ENCODE measurements around the gene ACTG1.

ACTG1 gene

GRCh38 chr17:81478119-81478518 is 34.5 kb downstream of the ACTG1 start:
- DNase-seq = no peak

DNA sequence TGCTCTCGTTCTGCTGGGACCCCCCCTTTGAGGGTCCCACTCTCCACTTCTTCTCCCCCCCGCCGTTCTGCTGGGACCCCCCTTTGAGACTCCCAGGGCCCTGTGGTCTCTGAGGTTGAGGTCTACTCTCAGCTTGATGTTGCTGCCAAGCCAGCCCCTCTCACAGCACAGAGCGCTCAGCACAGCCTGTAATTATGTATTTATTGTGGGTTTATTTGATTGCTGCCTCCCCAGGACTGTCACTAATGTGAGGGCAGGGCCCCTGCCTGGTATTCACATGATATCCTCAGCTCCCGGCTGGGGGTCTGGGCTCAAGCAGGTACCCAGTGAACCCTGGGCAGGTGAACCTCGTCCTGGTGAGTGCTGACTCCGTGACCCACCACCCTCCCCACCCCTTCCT is 35.4 kb downstream of the ACTG1 start:
- DNase-seq = no peak

DNA sequence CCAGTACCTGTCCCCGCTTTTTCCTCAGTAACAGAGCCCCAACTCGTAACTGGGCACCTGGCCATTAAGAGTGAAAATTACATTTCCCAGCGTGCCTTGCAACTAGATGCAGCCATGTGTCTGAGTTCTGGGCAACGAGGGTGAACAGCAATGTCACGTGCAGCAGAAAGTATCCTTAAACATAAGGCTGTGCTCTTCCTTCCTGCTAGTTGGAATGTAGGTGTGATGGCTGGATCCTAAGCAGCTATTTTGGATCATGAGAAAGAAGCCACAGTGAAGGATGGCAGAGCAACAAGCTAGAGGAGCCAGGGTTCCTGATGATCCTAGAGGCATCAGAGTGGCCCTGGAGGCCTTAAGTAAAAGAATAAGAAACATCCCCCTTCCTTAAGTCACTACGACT is 36.0 kb downstream of the ACTG1 start:
- no peak for DNase-seq

DNA sequence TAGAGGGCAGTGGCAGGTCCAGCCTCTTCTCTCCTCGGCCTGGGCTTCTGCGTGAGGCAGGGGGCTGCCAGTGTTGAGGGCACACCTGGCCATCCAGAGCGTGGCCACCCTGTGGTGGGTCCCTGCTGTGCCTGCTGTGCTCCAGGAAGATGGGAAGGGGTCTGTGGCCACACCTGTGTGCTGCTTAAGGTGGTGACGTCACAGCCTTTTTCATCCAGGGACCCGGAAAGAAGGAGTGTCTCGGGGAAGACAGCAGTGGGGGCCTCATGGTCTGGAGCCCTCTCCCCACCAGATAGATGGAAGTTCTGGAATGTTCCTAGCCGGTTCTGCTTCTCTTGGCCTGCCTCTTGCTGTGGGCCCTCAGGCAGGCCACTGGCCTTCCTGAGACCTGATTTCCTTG is 36.5 kb downstream of the ACTG1 start:
- no peak for DNase-seq

- DNase-seq = no peak
Observed at GRCh38 chr17:81474958-81475357, 37.6 kb downstream of the ACTG1 start.

- DNase-seq = no peak
Observed at GRCh38 chr17:81473019-81473418, 39.6 kb downstream of the ACTG1 start.

DNA sequence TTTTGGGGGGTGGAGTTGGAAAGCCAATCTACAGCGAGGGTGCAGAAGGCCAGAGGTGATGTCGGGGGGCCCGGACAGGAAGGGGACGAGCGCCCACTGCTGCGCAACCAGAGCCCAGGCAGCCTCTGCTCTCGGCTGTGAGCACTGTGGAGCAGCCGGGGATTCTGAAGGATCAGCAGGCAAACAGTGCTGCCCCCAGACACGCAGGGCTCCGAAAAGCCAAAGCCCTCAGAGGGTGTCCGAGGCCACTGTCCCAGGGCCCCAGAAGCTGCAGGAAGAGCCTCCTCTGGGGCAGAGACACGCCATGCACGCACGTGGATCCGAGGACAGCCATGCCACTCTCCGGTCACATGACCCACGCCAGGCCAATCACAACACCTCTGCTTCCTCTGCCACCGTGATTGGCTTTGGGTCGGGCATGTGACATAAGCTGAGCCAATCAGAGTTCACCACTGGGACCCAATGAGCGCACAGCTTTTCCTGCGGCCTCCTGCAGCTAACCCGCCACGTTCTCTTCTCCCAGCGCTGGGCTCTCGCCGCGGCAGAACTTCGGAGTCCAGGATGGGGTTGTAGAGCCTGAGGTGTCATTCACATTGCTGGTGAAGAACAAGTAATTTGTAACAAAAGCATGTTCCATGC is 40.7 kb downstream of the ACTG1 start:
- no peak for DNase-seq

- DNase-seq = no peak
Observed at GRCh38 chr17:81470944-81471817, 41.4 kb downstream of the ACTG1 start.

GRCh38 chr17:81470270-81470943 is 42.2 kb downstream of the ACTG1 start:
- no peak for DNase-seq

DNA sequence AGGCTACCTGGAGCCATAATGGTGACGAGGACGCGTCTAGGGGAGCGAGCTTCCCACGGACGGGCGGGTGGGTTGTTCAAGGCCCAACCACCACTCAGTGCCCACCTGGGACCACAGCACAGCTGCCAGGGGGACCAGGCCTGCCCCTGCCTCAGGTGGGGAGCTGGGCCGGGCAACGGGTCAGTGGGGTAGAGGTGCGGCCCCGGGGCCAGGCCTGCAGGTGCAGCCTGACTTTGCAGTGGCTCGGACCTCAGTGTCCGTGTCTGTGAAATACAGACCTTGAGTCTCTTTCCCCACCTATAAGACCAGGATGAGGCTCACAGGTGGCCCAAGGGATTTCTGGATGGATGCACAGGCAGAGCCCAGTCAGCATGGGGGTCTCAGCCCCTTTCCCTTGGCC is 43.3 kb downstream of the ACTG1 start:
- DNase-seq = no peak

DNA sequence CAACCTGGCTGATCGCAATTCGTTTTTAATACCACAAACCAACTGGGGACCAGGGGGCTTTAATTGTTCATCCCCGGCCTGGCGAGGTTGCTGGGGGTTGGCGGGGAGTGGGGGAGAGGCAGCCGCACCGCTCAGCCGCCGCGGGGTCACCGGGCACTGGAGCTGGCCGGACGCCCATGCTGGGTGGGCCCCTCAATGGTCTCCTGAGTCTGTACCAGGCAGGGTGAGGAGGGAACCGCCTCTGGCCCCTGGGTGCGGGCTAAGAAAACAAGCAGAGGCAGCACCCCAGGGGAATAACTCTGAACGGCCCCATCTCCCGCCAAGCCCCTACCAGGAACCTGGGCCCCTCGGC is 43.9 kb downstream of the ACTG1 start:
- no peak for DNase-seq

- DNase-seq = no peak
Observed at GRCh38 chr17:81468111-81468769, 44.4 kb downstream of the ACTG1 start.

DNA sequence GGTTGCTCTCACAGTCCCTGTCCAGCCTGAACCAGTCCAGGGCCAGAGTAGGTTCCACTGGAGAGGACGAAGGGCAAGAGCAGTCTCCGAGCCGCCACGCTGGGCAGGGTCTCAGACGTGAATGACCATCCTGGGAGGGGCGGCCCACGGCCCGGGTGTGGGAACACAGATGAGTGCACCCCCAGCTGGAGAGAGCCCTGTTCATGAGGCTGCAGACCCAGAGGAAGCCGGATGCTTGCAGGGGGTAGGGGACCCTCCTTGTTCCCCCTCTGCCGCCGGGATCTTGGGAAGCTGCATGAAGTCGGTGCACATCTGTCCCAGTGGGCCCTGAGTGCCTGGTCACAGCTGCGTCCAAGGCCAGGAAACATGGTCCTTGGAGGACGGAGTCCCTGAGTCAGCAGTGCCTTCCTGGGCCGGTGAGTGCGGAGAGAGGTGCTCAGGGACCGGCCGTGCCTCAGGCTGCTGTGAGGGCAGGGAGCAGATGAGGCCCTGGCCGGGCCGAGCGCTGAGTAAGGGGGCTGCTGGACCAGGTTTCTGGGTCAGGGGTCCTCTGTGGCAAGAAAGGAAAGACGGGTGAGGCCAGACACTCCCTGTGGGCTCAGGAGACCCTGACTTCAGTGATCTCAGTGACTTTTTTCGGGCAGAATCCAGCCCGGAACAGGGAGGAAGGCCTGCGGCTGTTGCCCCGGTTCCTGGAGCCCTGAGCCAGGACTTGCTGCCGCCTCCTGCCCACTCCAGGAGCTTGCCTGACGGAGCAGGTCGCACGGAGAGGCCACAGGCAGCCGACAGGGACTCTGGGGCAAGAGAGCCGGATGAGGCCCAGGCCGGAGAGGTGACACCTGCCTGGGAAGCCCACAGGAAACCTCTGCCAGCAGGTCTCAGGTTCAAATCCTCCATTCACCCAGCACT is 45.8 kb downstream of the ACTG1 start:
- no peak for DNase-seq

- DNase-seq = no peak
Observed at GRCh38 chr17:81465910-81466309, 46.7 kb downstream of the ACTG1 start.

DNA sequence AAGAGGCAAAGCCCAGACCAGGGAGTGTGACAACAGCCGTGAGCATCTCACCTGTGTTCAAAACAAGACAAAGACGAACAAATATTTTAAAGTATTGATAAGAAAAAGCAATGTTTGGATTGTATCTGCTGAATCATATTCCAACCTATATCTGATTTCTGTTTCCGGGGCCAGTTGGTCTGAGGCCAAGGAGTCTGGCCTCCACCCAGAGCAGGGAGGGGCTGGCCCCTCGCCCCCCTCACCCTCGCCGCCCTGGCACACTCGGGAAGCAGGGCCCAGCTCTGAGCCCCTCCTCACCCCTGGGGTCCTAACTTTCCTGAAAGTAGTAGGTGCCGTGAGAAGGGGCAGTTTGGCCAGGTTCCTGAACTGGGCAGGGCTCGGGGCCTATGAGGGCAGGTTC is 48.0 kb downstream of the ACTG1 start:
- DNase-seq = no peak

DNA sequence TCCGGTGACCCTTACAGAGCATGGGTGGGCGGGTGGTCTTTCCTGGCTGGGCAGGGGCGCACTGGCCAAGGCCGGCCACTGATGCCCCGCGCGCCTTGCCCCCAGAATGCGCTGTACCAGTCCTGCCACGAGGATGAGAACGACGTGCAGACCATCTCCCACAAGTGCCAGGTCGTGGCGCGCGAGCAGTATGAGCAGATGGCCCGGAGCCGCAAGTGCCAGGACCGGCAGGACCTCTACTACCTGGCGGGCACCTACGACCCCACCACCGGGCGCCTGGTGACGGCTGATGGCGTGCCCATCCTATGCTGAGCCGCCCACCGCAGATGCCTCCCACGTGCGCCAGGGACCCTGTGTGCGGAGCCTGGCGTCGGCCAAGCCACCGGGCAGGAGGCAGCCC is 49.1 kb downstream of the ACTG1 start:
- DNase-seq = no peak

DNA sequence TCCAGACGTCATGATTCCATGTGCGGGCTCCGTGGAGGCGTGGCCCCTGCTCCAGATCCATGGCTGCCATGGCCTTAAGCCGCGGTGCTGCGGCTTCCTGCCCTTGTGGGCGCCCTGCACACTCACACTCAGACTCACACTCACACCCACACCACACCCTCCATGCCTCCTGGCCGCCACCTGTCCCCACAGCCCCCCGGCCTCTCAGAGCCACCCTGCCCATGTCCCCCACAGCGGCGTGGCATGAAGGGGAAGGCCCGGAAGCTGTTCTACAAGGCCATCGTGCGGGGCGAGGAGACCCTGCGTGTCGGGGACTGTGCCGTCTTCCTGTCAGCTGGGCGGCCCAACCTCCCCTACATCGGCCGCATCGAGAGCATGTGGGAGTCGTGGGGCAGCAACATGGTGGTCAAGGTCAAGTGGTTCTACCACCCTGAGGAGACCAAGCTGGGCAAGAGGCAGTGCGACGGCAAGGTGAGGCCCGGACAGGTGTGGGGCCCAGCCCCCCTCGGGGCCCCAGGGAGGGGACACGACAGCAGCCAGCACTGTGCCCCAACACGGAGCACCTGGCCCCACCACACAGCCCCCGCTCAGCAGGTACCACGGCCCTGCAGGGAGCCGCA is 50.0 kb downstream of the ACTG1 start:
- DNase-seq = no peak

DNA sequence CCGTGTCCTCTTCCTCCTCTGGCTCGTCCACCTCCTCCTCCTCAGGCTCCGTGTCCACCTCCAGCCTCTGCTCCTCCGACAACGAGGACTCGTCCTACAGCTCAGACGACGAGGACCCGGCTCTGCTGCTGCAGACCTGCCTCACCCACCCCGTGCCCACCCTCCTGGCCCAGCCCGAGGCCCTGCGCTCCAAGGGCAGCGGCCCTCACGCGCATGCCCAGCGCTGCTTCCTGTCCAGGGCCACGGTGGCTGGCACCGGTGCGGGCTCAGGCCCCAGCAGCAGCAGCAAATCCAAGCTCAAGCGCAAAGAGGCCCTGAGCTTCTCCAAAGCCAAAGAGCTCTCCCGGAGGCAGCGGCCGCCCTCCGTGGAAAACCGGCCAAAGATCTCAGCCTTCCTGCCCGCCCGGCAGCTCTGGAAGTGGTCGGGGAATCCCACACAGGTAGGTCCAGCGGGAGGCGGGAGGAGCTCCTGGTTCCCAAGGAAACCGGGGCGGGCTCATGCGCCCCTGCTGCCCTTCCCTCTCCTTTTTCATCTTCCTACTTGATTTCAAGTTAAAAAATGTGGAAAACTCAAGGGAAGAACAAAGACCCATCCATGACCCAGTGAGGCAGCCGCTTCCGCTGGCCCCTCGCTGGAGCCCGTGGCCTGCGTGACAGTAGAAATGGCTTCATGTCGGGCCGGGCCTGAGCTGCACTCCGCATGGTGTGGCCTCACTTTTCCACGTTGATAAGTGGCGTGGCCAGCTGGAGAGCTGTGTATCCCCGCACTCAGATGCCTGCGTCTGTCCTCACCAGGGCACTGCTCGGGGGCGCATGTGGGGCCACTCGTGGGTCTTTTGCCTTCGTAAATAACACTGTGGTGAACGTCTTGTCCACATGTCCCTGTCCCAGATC is 50.7 kb downstream of the ACTG1 start:
- no peak for DNase-seq

GRCh38 chr17:81460856-81461460 is 51.6 kb downstream of the ACTG1 start:
- no peak for DNase-seq

Data from NCI-H524 treated with DMSO at 0.1 percent for 48 hours (cell line).